Type B pancreatic cell (in vitro differentiated cells): ENCODE results near the gene PTPRC. TPM values are rescaled to one million over a fixed set of nuclear protein-coding genes. Genes with fewer than 3 reads are reported as not detected.

Experiments
- DNase-seq: peaks from one replicate; pipeline ENCODE4 v3.0.0; 2021; ENCODE audit warnings: mixed read lengths; ENCODE audit not compliant: unreplicated experiment; ENCODE audit errors: extremely low spot score
- H3K27ac Mint-ChIP-seq: 2 replicates; pipeline ENCODE4 v1.8.0; 2021; ENCODE audit warnings: mild to moderate bottlenecking, mixed read lengths
- H3K27me3 Mint-ChIP-seq: 2 replicates; pipeline ENCODE4 v1.8.0; 2021; ENCODE audit warnings: mixed read lengths
- H3K36me3 Mint-ChIP-seq: 2 replicates; pipeline ENCODE4 v1.8.0; 2021; ENCODE audit warnings: mixed read lengths
- H3K4me1 Mint-ChIP-seq: one replicate; pipeline ENCODE4 v1.8.0; 2021; ENCODE audit warnings: mixed read lengths; ENCODE audit not compliant: unreplicated experiment
- H3K4me3 Mint-ChIP-seq: 2 replicates; pipeline ENCODE4 v1.8.0; 2021; ENCODE audit warnings: mild to moderate bottlenecking, mixed read lengths
- H3K9me3 Mint-ChIP-seq: 2 replicates; pipeline ENCODE4 v1.8.0; 2021; ENCODE audit warnings: mixed read lengths
- total RNA-seq: library from RNA; stranded (reverse); gene quantifications from 2 replicates; pipeline ENCODE4 v1.2.1, GENCODE V29; 2021; ENCODE audit warnings: low replicate concordance
- TF ChIP-seq, protein P1 (sequence below): fragments of 200-600 bp; sonication (generic); conservative IDR thresholded peaks from 2 replicates; pipeline ENCODE4 v1.5.0; 2021; ENCODE audit warnings: antibody characterized with exemption, mild to moderate bottlenecking

Gene PTPRC
- total RNA-seq, 1 donor from 2014 or later = not detected

DNA sequence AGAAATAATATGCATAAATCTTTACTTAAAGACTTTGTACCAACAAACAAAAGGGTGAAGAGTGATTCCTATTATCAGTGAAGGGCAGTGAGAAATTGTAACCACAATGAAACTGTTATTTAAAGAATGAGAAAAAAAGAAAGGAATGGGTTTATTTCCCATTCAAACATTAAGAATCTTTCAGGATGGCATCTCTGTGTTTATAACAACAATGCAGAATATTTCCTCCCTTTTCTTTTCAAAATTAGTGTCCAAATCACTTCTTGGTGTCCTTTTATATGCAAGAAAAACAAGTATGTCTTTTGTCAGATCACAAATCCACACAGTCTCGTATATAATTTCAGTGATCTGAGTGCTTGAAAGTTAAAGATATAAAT, 61.2 kb downstream of the PTPRC start:
- no peaks in the 10 kb centered on the region for H3K9me3 Mint-ChIP-seq
- peaks cover 5% of the 10 kb centered on the region for H3K27me3 Mint-ChIP-seq
- no peak overlapping the region for H3K4me3 Mint-ChIP-seq
- no peak for DNase-seq
- no peak overlapping the region for H3K27ac Mint-ChIP-seq
- TF ChIP-seq, protein P1, sequence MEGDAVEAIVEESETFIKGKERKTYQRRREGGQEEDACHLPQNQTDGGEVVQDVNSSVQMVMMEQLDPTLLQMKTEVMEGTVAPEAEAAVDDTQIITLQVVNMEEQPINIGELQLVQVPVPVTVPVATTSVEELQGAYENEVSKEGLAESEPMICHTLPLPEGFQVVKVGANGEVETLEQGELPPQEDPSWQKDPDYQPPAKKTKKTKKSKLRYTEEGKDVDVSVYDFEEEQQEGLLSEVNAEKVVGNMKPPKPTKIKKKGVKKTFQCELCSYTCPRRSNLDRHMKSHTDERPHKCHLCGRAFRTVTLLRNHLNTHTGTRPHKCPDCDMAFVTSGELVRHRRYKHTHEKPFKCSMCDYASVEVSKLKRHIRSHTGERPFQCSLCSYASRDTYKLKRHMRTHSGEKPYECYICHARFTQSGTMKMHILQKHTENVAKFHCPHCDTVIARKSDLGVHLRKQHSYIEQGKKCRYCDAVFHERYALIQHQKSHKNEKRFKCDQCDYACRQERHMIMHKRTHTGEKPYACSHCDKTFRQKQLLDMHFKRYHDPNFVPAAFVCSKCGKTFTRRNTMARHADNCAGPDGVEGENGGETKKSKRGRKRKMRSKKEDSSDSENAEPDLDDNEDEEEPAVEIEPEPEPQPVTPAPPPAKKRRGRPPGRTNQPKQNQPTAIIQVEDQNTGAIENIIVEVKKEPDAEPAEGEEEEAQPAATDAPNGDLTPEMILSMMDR = no peak
- H3K36me3 Mint-ChIP-seq = no peaks in the 10 kb centered on the region
- H3K4me1 Mint-ChIP-seq = peaks cover 23% of the 10 kb centered on the region

DNA sequence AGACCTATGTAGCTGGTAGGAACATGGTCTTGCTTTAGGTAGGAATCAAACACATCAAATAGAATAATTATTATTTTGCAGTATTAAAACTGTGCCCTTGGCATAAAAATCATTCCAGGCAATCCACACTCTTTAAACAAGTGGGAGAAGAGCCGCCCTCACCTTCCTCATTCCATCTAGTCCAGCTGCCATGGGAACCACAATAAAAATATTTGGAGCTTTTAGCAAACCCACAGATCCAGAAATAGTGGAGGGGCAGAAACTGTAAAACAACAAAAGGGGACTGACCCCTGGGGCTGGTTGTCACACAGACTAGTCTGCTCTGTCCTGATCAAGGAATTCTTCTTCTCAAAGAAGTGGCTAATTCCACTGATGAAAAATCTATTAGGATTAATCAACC, 61.6 kb downstream of the PTPRC start:
- DNase-seq = no peak
- TF ChIP-seq, protein P1 = no peak
- peaks cover 5% of the 10 kb centered on the region for H3K27me3 Mint-ChIP-seq
- no peaks in the 10 kb centered on the region for H3K9me3 Mint-ChIP-seq
- H3K27ac Mint-ChIP-seq = no peak overlapping the region
- no peaks in the 10 kb centered on the region for H3K36me3 Mint-ChIP-seq
- H3K4me1 Mint-ChIP-seq = peaks cover 23% of the 10 kb centered on the region
- H3K4me3 Mint-ChIP-seq = no peak overlapping the region

DNA sequence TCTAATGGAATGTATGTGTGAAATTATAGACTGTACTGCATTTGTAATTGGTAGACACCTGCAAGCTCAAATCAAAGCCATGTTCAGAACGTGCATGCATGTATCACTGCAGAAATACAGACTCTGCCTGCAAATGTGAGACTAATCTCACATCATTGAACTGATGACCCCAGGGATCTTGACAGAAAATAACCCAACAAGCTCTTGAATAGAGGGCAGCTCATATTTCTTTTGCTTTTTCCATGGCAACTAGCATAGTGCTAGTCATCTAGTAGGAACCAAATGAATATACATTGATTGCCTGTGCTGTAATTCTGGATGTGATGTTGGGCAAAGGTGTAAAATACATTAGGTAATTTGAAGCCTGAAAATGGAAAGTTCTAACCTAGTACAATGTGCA, 62.4 kb downstream of the PTPRC start:
- H3K9me3 Mint-ChIP-seq = no peaks in the 10 kb centered on the region

DNA sequence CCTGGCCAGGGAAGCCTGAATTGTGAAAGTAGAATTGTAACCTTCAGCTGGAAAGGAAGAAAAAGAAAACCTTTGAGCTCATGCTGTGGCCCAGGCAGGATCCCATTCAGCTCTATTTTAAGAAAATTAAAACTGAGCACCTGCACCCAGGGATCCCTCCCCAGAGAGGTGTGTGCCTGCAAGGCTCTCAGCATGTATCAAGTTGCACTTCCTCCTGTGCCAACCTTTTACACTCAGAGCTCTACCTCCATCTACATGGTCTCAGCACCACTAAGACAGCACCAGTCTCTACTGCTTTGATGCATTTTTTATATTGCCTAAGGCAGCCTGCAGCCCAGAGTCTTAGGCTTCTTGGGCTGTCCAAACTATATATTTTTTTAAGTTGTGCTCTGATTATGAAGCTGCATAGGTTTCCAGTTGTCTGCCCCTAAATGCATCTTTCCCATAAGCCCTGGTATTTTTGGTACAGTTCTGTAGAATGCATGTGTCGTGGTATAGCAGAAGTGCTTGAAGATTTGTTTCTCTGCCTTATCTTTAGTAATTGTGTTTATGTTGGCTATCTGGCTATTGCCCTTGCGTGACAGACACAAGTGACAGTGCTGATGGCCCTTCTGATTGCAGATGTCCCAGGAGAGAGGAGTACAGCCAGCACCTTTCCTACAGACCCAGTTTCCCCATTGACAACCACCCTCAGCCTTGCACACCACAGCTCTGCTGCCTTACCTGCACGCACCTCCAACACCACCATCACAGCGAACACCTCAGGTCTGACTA, 63.1 kb downstream of the PTPRC start:
- Mint-ChIP-seq H3K36me3 (no peaks in the 10 kb centered on the region), H3K4me1 (peaks cover 23% of the 10 kb centered on the region), H3K4me3 (no peak overlapping the region), H3K27me3 (peaks cover 5% of the 10 kb centered on the region), H3K9me3 (no peaks in the 10 kb centered on the region), H3K27ac (no peak overlapping the region)
- no peak for DNase-seq
- TF ChIP-seq, protein P1 = no peak

More for the DNA sequence above, 62.4 kb downstream of the PTPRC start:
- Mint-ChIP-seq H3K27me3 (peaks cover 5% of the 10 kb centered on the region), H3K36me3 (no peaks in the 10 kb centered on the region), H3K27ac (no peak overlapping the region), H3K4me1 (peaks cover 23% of the 10 kb centered on the region), H3K4me3 (no peak overlapping the region)
- TF ChIP-seq, protein P1 = no peak
- DNase-seq = no peak

DNA sequence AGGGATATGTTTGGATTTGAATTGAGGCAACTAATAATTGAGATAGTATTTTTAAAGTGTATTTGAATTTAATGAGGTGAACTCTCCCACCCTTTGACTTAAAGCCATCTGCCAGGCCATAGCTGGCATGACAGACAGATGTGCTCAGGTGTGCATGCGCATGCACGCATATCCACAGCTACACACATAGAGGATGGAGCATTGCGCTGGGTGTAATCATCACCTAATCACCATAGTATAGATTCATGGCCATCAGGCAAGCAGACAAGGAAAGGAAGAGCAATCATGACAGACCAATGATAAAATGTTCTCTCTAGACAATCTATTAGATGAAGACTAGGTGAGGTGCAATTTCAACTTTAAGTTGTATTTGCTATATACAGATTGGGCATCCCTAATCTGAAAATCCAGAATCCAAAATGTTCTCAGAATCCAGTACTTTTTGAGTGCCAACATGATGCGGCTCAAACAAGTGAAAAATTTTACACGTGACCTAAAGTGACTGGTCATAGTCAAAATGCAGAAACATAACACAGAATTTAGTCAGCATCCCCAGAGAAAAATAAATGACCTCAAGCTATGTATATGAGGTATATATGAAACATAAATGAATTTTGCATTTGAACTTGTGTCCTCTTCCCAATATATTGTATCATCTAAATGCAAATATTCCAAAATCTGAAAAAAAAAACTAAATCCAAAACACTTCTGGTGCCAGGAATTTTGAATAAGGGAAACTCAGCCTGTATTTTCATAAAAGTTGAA, 70.1 kb downstream of the PTPRC start:
- no peaks in the 10 kb centered on the region for H3K4me1 Mint-ChIP-seq
- H3K27ac Mint-ChIP-seq = no peak overlapping the region
- no peaks in the 10 kb centered on the region for H3K27me3 Mint-ChIP-seq
- no peaks in the 10 kb centered on the region for H3K36me3 Mint-ChIP-seq
- H3K9me3 Mint-ChIP-seq = no peaks in the 10 kb centered on the region
- TF ChIP-seq, protein P1 = no peak
- no peak overlapping the region for H3K4me3 Mint-ChIP-seq
- DNase-seq = no peak
